ENCODE results near the gene AHSA1. TPM values are rescaled to one million over a fixed set of nuclear protein-coding genes. Genes with fewer than 3 reads are reported as not detected.
A peak's percentile ranks its signal among the peaks of the same experiment; 100 is the strongest.

The AHSA1 gene
- polyA plus RNA-seq, 2 of the 4 experiments (the other 2 are of a cell fraction) = 299 to 307 TPM

GRCh38 chr14:77505031-77505430 lies 47.1 kb downstream of the AHSA1 start:
- FAIRE-seq = no peak
- POLR2A ChIA-PET = no interaction called here
- no peak for ATAC-seq
- Histone ChIP-seq H3K4me3 (no peak overlapping the region), H3K27ac (no peak overlapping the region), H3K4me1 (peaks cover 15% of the 10 kb centered on the region), H3K4me2 (no peak overlapping the region), H3K9me3 (no peaks in the 10 kb centered on the region; the same call in 2 of the 3 replicates)
- WGBS (ENCODE audit: missing lambda C conversion rate) = 65% methylated on average over 4 of the region's 4 CpGs
- no peak for DNase-seq (ENCODE audit: low read depth in 1 of 2, low spot score in 1 of 2)
- CTCF ChIA-PET = interaction anchor here (0.9 kb wide), 1 partner anchor 39 kb away, joined by 8 read pairs; no protein-coding TSS in a partner anchor
- no peak for TF ChIP-seq REST (IDR thresholded peaks at IDR 0.05)
- no peak for TF ChIP-seq HDAC2 (IDR thresholded peaks at IDR 0.05)
- no peak for TF ChIP-seq RCOR1 (IDR thresholded peaks at IDR 0.05; ENCODE audit: low read depth, low read length)
- TF ChIP-seq HEYL (CRISPR knock-in tag; IDR thresholded peaks at IDR 0.05) = no peak
- no peak for TF ChIP-seq CHD2 (IDR thresholded peaks at IDR 0.05; ENCODE audit: low read length, partially characterized antibody)
- no peak for TF ChIP-seq JUN (IDR thresholded peaks at IDR 0.05)
- TF ChIP-seq POLR2AphosphoS2 (conservative IDR thresholded peaks at IDR 0.05; ENCODE audit: low read length) = no peak
- TF ChIP-seq CTCF (IDR thresholded peaks at IDR 0.05) = no peak
- no peak for TF ChIP-seq MYC (IDR thresholded peaks at IDR 0.05; ENCODE audit: borderline replicate concordance, low read length)
- TF ChIP-seq FOXS1 (CRISPR knock-in tag; IDR thresholded peaks at IDR 0.05) = no peak
- TF ChIP-seq CHD4 (IDR thresholded peaks at IDR 0.05; ENCODE audit: borderline replicate concordance) = no peak
- no peak for TF ChIP-seq RNF2 (IDR thresholded peaks at IDR 0.05; ENCODE audit: borderline replicate concordance, low read depth)
- TF ChIP-seq ZNF302 (CRISPR knock-in tag; IDR thresholded peaks at IDR 0.05) = no peak
- no peak for TF ChIP-seq ESRRA (IDR thresholded peaks at IDR 0.05; ENCODE audit: borderline replicate concordance, low read length)
- no peak for TF ChIP-seq MAX (IDR thresholded peaks at IDR 0.05)
- no peak for TF ChIP-seq MAZ (IDR thresholded peaks at IDR 0.05; ENCODE audit: borderline replicate concordance, low read depth, low read length)
- TF ChIP-seq HOXA7 (CRISPR knock-in tag; IDR thresholded peaks at IDR 0.05) = no peak

- no peak for FAIRE-seq
- POLR2A ChIA-PET = no interaction called here
- H3K4me2 ChIP-seq = peak overlapping the region; percentile 14; the same call in 1 of the 3 replicates
- TF ChIP-seq KDM1A (IDR thresholded peaks at IDR 0.05; ENCODE audit: low read depth) = no peak
- TF ChIP-seq REST (IDR thresholded peaks at IDR 0.05) = no peak
- no peak for TF ChIP-seq CEBPB (IDR thresholded peaks at IDR 0.05)
- TF ChIP-seq ZFP36 (IDR thresholded peaks at IDR 0.05; ENCODE audit: borderline replicate concordance, partially characterized antibody) = no peak
- TF ChIP-seq BCL3 (IDR thresholded peaks at IDR 0.05) = no peak
- TF ChIP-seq RARB (CRISPR knock-in tag; IDR thresholded peaks at IDR 0.05) = no peak
- no peak for TF ChIP-seq EHF (CRISPR knock-in tag; IDR thresholded peaks at IDR 0.05)
- TF ChIP-seq RCOR1 (IDR thresholded peaks at IDR 0.05; ENCODE audit: low read depth, low read length) = no peak
- TF ChIP-seq RFX5 (IDR thresholded peaks at IDR 0.05) = no peak
- no peak for TF ChIP-seq ESRRA (IDR thresholded peaks at IDR 0.05; ENCODE audit: borderline replicate concordance, low read length)
- no peak for TF ChIP-seq HDAC2 (IDR thresholded peaks at IDR 0.05)
- TF ChIP-seq ZC3H11A (IDR thresholded peaks at IDR 0.05) = no peak
- TF ChIP-seq SREBF2 (IDR thresholded peaks at IDR 0.05) = no peak
- no peak for TF ChIP-seq RAD21 (conservative IDR thresholded peaks at IDR 0.05 in 1 of 2, IDR thresholded peaks at IDR 0.05 in 1 of 2)
- TF ChIP-seq MYC (IDR thresholded peaks at IDR 0.05; ENCODE audit: borderline replicate concordance, low read length) = no peak
- TF ChIP-seq POLR2AphosphoS2 (conservative IDR thresholded peaks at IDR 0.05; ENCODE audit: low read length) = no peak
- no peak for TF ChIP-seq CHD4 (IDR thresholded peaks at IDR 0.05; ENCODE audit: borderline replicate concordance)
Measured at GRCh38 chr14:77507762-77508161, 49.9 kb downstream of the AHSA1 start.

More at GRCh38 chr14:77507762-77508161, 49.9 kb downstream of the AHSA1 start:
- Histone ChIP-seq H3K27ac (peak overlapping the region in 1 of 2 experiments; percentile 41; a peak in 3 of 6 replicates), H3K4me1 (peaks cover 15% of the 10 kb centered on the region), H3K4me3 (no peak overlapping the region), H3K9me3 (no peaks in the 10 kb centered on the region; the same call in 2 of the 3 replicates)
- no peak for ATAC-seq
- no peak for DNase-seq (ENCODE audit: low read depth in 1 of 2, low spot score in 1 of 2)
- CTCF ChIA-PET = interaction anchor here (0.7 kb wide), 1 partner anchor 735 kb away, joined by 3 read pairs; no protein-coding TSS in a partner anchor
- 99% methylated on average over 3 of the region's 3 CpGs for WGBS (ENCODE audit: missing lambda C conversion rate)
